ENCODE data around the gene PRKCE.
A peak's percentile ranks its signal among the peaks of the same experiment; 100 is the strongest.

Gene PRKCE

DNA sequence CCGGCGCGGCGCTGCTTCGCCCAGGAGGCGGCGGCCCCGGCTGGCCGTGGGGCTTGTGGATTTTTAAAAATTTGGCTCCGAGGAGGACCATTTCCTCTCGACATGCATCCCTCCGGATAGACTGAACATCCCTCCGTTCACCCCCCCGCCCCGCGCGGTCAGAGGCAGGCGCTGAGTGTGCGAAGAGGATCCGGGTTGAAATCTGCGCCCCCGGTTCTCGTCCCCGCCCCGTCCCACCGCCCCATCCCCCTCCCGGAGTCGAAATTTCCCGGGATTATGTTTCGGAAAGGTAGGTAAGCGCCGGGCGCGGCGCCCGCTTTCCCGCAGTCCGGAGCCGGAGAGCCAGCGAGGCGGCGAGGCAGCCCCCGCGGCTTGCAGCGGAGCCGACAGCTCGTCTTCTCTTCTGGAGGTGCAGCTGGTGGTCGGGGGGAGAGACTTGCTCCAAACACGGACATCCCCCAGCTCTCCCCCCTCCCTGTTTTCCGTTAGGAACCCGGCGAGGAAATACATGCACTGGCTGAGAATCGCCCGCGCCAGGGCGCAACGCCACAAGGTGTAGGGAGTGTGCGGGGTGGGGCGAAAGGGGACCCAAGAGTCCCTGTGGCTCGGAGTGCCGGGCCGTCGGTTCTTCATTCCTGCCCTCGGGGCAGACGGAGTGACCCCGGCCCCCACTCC lies at the start of gene PRKCE:
PRKCE (plus strand) TSS at position 261 of the 675 bp plus-strand sequence.
- DNase-seq (ENCODE audit: low read depth in 3 of 3): peak; percentile 15 to 56 (median 27)

GRCh38 chr2:45602624-45603023 lies 48.9 kb upstream of the PRKCE start:
- DNase-seq (ENCODE audit: low read depth in 3 of 3): no peak

DNA sequence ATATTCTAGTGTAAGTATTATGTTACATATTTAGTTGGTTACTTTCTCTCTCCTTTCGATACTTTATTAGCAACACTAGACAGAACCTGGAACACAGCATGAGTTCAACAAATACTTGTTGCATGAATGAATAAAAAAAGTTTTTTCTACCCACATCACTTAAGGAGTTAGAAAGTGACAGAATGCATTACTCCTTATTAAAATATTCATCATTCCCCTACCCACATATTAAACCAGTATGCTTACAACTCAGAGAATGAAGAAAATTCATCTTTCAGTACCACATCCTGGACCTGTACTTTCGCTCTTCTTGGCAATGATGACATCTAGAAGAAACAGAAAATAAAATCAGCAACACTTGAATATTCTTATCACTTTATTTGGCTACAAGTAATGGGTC lies 46.4 kb upstream of the PRKCE start:
- DNase-seq (ENCODE audit: low read depth in 3 of 3): no peak

GRCh38 chr2:45606796-45607195 lies 44.7 kb upstream of the PRKCE start:
- DNase-seq (ENCODE audit: low read depth in 3 of 3): no peak

DNA sequence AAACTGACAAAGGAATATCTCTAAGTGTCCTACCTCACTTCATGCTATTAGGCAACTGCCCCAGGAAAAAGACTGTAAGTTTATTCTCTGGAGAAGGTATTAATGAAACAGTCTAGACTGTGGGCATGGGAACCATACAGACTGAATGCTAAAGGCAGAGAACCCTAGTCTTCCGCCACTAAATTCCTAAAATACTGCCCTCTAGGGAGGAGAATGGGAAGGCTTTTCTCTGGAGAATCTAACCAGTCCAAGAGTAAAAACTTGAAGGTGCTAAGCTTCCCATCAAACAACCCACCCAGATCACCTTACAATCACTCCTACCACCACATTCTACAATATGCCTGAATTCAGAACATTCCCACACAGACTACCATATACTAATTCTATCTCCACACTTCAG lies 43.8 kb upstream of the PRKCE start:
- no peak for DNase-seq (ENCODE audit: low read depth in 3 of 3)

DNA sequence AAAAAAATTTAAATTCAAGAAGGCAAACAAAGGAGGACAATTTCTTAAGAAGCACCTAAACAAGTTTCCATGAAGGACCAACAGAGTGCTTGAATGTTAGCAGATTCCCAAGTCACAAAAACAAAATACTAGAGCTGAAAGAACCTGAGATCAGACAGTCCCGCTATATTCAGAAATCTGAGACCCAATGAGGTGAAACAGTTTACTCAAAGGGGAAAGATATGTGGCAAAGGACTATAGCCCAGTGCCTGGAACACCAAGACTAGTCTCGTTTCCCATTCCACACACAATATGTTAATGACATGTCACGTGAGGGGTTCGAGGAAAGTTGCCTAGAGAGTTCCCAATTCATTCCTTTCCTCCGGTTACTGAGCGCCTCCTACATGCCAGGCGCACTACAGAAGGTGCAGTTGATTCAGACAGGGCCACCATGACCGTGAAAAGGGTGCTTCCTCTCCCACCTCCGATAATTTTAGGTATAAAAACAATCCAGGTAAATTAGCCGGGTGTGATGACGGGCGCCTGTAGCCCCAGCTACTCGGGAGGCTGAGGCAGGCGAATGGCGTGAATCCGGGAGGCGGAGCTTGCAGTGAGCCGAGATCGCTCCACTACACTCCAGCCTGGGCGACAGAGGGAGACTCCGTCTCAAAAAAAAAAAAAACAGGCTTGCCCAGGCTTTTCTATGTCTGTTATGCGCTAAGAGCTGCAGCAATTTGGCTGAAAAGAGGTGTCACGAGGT lies 41.0 kb upstream of the PRKCE start:
- DNase-seq (ENCODE audit: low read depth in 3 of 3): peak; percentile 7 to 25 (median 12)

DNA sequence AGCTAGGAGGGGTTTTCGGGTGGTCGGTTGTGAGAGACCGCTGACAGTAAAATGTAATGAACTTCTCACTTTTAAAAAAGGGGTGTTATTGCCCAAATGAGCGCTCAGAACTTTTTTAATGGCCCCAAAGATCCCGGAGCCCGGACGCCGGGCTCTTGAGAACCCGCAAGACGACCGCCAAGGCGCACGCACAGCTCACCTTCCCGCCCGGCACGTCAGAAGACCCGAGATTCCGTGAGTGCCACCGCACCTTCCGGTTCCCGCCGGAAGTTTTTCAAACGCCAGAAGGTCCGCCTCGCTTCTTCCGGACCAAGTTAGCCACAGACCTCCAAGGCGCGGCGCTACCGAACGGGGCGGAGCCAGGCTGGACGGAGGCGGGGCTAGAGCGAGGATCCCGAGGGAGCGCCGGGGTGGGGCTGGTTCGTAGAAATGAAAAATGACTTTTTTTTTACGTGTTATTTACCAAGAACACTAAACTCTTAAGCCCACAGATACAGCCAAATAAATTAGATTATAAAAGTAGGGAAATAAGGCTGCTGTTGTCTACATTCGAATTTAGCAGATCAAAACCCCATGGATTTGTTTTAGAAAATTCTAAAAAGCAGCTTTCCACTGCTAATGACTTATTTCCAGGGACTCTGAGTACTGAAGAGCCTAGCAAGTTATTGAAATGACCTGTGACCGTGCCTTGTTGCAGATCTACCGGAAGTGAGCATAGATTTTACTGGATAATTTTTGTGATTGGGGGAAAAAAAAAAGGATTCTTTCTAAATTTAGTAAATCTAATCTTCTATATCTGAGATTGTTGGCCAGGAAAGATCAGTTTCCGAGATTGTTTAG lies 40.2 kb upstream of the PRKCE start, which contains the start of gene SRBD1:
SRBD1 (minus strand) TSS at position 248 of the 840 bp plus-strand sequence. CDS start 5,826 bp downstream, outside the sequence.
- DNase-seq (ENCODE audit: low read depth in 3 of 3): peak; percentile 87 to 93 (median 88)

- no peak for DNase-seq (ENCODE audit: low read depth in 3 of 3)
Measured at GRCh38 chr2:45612285-45612684, 39.2 kb upstream of the PRKCE start.

- no peak for DNase-seq (ENCODE audit: low read depth in 3 of 3)
Measured at GRCh38 chr2:45612731-45613130, 38.7 kb upstream of the PRKCE start.

GRCh38 chr2:45614330-45614729 lies 37.1 kb upstream of the PRKCE start:
- DNase-seq (ENCODE audit: low read depth in 3 of 3): no peak

DNA sequence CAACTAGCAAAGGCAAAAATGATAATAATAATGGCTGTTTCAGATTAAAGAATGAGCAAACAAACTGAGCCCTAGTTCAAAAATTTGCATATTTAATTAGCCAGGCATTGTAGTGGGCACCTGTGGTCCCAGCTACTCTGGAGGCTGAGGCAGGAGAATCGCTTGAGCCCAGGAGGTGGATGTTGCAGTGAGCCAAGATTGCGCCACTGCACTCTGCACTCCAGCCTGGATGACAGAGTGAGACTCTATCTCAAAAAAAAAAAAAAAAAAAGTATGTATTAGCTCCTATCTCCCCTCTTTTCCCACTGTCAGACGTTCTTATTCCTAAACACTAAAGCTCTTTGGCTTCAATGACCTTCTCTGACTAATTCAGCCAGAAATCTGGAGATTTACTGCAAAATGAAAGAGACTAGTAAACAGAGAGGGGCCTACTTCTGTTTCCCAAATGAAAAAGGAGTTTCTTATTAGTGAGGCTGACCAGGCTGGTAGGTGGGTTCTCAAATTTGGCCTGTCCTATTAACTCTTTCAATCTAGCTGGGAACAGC lies 36.5 kb upstream of the PRKCE start:
- DNase-seq (ENCODE audit: low read depth in 3 of 3): no peak

DNA sequence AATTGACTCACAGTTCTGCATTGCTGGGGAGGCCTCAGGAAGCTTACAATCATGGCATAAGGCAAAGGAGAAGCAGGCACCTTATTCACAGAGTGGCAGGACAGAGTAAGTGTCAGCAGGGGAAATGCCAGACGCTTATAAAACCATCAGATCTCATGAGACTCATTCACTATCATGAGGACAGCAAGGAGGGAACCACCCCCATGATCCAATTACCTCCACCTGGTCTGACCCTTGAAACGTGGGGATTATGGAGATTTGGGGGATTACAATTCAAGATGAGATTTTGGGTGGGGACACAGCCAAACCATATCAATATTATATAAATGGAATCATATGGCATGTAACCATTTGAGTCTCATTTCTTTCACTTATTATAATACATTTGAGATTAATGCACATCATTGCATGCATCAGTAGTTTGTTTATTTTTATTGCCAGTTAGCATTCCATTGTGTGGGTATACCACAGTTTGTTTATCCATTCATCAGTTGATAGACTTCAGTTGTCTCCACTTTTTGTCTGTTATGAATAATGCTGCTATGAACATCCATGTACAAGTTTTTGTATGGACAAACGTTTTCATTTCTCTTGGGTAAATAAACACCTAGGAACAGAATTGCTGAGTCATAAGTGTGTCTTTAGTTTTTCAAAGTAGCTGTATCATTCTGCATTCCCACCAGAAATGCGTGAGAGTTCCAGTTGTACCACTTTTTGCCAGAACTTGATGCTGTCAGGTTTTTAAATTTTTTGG lies 34.6 kb upstream of the PRKCE start:
- DNase-seq (ENCODE audit: low read depth in 3 of 3): no peak

- no peak for DNase-seq (ENCODE audit: low read depth in 3 of 3)
Measured at GRCh38 chr2:45617496-45617895, 34.0 kb upstream of the PRKCE start.

DNA sequence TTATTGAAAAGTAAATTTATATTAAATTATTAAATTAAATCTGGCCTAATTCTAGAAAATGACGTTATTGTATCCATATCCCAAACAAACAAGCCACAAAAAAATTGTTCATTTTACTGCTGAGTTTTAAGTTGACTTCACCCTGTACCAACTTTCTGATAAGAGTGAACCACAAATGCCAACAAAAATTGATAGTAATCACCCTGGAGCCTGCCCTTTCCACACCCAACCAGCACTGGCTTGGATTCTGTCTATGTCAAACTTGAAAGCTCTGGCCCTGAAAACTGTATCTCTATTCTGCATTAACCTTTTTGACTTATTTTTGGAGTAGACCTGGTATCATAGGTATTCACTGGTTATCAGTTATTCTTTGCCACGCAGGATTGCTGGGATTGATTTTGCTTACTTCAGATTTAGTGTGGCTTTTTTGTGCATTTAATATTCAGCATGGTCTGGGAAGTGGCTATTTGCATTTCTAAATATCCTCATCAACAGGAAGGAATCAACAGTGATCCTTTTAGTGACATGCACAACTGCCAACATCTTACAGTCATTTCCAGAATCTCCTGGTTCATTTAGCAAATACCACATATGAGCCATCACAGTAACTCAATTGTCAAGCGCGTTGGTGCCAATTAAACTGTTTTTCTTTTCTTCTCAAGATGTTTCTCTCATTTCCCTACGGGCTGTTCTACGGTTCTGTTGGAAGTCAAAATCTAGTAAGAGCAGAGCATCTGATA lies 29.0 kb upstream of the PRKCE start:
- no peak for DNase-seq (ENCODE audit: low read depth in 3 of 3)

DNA sequence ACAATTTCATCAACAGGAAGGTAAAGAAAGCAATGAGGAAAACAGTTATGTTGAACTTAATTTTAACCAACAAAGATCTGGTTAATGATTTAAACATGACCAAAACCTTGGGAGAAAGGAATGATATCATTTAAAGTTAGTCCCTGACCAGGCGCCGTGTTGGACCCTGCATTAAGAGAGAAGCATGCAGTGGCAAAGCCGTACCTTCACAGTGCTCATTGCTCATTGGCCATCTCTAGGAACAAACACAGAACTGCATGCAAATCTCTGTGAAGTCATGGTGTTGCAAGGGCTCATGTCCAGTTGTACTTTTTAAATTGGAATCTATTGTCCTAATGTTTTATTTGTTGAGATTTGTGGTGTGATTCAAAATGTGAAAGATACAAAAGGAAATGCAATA lies 28.4 kb upstream of the PRKCE start:
- DNase-seq (ENCODE audit: low read depth in 3 of 3): no peak

GRCh38 chr2:45625824-45626223 lies 25.7 kb upstream of the PRKCE start:
- no peak for DNase-seq (ENCODE audit: low read depth in 3 of 3)

- DNase-seq (ENCODE audit: low read depth in 3 of 3): no peak
Measured at GRCh38 chr2:45626387-45627221, 24.9 kb upstream of the PRKCE start.

GRCh38 chr2:45627911-45628310 lies 23.6 kb upstream of the PRKCE start:
- DNase-seq (ENCODE audit: low read depth in 3 of 3): no peak

DNA sequence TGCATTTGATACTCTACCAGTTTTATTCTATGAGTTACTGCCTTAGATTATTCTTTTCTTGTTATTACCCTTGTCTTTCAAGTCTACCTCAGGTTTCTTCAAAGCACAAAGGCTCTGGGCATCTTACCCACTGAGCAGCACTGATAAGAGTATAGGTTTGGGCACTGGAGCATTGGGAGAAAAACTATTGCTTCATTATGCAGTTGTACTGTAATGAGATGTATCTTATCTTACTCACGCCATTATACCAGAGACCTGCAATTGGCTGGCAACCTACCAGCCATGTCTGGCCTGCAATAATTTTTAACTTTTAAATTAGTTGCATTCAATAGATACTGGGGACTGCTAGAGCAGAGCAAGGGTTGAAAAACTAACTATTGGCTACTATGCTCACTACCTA lies 21.5 kb upstream of the PRKCE start:
- no peak for DNase-seq (ENCODE audit: low read depth in 3 of 3)

GRCh38 chr2:45631319-45631718 lies 20.2 kb upstream of the PRKCE start:
- no peak for DNase-seq (ENCODE audit: low read depth in 3 of 3)

Data from stimulated activated CD4-positive, alpha-beta T cell treated with anti-CD3 and anti-CD28 coated beads, TNF-alpha, amount 100 ng/mL, for 48 hours (primary cell).